Measurements from ENCODE around the gene COMP.

The COMP gene

DNA sequence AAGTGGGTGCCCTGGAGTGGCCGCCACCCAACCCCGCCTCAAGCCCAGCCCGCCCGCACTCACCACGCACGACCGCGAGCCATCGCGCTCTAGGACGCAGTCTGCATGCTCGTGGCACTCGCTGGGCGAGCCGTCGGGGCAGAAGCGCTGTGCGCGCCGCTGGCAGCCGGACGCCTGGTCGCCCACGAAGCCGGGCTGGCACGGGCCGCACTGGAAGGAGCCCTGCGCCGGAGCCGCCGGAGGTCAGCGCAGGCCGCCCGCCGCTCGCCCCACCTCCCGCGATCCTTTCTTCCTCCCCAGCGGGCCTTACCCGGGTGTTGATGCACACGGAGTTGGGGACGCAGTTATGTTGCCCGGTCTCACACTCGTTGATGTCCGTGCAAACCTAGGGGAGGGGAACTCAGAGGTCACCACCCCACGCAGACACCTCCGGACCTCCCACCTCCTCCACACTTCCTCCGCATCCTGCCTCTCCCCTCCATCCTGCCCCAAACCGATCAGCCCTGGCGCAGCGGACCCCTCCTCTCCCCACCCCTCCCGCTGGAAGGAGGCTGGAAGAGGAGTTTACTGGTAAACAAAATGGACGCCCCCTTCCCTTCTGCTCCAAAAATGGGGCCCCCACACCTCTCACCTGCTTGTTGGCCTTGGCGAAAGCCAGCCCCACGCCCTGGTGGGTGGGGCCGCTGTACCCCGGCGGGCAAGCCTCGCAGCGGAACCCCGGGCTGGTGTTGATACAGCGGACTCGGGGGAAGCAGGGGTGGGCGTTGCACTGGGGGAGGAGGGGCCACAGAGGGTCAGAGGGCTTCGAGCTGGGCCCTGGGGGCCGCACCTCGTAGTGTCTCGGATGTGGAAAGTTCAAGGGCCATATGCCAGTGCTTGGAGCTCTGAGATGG is 2.3 kb downstream of the COMP start:
- no peak for DNase-seq (ENCODE audit: low read depth)
- no peak overlapping the region for H3K4me3 ChIP-seq (ENCODE audit: low read depth, low read length)

DNA sequence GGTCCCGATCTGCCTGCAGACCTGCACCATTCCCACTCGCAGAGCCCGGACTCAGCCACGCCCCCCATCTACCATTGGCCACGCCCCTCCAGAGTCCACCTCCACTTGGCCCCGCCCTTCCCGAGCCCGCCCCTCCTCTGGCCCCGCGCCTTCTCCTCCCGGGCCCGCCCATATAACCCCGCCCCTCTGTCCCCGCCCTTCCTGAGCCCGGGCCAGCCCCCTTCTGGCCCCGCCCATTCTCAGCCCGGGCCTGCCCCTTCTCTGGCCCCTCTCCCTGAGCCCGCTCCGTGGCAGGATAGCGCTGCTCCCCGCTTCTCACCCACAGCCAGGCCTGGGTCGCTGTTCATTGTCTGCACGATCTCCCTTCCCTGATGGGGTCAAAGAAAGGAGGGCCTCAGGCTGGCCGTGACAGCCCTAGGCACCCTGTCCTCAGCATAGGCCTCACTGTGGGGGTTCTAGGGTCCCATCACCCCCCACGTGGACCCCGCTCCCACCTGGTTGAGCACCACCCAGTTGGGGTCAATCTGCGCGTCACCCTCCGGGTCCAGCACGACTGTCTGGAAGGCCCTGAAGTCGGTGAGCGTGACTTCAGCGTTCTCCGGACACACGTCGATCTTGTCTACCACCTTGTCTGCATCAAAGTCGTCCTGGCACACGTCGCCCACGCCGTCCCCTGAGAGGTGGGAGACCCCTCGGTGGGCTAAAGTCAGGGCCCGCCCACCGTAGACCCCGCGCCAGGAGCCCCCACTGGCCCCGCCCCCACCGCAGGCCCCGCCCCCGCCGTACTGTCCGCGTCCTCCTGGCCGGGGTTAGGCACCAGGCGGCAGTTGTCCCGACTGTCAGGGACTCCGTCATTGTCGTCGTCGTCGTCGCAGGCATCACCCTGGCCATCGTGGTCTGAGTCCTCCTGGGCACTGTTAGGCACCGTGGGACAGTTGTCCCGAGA is 5.7 kb downstream of the COMP start:
- peak overlapping the region; percentile 15 for H3K4me3 ChIP-seq (ENCODE audit: low read depth, low read length)

GRCh38 chr19:18784786-18785120 is 6.4 kb downstream of the COMP start:
- no peak overlapping the region for H3K4me3 ChIP-seq (ENCODE audit: low read depth, low read length)
- DNase-seq (ENCODE audit: low read depth): no peak

More for the DNA sequence above, 5.7 kb downstream of the COMP start:
- no peak for DNase-seq (ENCODE audit: low read depth)

- DNase-seq (ENCODE audit: low read depth): no peak
- no peak overlapping the region for H3K4me3 ChIP-seq (ENCODE audit: low read depth, low read length)
Measured at GRCh38 chr19:18783958-18784785, 6.9 kb downstream of the COMP start.

DNA sequence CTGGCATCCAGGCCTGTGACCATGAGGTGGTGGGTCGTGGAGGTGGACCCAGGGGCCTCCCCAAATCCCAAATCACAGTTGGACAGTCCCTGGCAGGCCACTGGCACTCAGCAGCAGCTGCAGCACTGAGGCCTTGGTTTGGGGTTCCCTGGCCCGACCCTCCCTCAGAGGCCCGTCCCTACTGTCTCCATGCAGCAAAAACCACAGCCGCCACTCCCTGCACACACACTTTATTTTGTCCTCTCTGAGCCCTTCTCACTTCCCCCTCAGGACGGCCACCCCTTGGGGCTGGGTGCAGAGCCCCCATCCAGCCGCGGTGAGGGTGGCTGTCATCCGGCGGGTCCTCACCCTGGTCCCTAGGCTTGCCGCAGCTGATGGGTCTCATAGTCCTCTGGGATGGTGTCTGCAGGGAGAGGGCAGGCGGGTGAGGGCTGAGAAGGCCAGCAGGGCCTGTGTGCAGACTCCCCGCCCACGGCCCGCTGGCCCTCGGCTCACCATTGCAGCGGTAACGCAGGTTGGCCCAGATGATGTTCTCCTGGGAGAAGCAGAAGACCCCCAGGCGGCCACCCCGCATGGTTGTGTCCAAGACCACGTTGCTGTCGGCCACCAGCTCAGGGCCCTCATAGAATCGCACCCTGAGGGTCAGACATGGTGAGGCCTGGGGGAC is 8.4 kb downstream of the COMP start:
- no peak overlapping the region for H3K4me3 ChIP-seq (ENCODE audit: low read depth, low read length)
- no peak for DNase-seq (ENCODE audit: low read depth)

DNA sequence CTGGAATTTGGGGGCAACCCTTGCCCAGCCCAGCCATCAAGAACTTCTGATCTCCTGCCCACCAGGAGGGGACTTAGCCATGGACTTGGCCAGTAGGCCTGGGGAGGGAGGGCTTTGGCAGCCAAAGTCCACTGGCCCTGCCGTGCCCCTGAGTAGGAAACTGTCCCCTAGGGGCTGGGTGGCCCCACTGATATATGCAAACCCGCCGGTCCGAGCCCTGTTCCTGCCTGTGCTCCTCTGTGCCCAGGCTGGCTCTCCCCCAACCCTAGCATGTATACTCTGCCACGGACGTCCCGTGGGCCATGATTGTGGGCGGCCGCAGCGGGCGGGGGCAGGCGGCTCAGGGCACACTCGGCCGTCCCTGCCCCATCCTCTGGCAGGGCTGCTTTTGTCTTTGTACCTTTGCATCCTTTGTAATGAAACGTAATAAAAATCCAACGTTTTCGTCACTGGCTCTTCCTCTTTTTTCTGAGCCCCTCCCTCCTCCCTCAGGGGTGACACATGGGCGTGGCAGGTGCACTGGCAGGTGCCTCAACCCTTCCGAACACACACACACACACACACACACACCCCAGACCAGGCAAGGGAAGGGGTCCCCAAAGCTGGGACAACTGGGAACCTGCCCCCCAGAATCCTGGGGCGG is 9.1 kb downstream of the COMP start:
- no peak overlapping the region for H3K4me3 ChIP-seq (ENCODE audit: low read depth, low read length)
- no peak for DNase-seq (ENCODE audit: low read depth)

DNA sequence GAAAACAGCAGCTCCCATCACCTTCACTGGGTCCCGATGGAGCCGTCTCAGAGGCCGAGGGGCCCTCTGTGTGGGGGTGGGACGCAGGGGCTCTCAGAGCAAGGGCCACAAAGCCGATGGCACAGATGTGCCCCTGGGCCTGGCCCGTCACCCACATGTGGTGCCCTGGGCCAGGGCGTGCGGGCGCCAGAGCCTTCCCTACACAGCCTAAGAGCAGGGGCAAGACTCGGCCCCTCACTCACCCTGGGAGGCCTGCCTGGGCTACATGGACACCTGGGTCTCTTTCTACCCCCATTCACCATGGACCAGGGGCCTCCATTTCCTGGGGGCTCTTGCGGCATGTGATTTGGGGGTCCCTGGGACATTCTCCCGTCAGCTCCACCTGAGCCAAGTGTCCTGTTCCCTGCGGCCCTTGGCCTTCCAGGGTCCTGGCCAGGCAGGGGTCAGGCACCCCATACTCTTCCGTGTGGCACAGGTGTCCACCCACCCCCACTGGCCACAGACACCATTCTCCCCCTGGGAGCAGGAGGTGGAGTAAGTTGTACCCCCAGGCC is 10.0 kb downstream of the COMP start:
- no peak for DNase-seq (ENCODE audit: low read depth)
- no peak overlapping the region for H3K4me3 ChIP-seq (ENCODE audit: low read depth, low read length)

DNA sequence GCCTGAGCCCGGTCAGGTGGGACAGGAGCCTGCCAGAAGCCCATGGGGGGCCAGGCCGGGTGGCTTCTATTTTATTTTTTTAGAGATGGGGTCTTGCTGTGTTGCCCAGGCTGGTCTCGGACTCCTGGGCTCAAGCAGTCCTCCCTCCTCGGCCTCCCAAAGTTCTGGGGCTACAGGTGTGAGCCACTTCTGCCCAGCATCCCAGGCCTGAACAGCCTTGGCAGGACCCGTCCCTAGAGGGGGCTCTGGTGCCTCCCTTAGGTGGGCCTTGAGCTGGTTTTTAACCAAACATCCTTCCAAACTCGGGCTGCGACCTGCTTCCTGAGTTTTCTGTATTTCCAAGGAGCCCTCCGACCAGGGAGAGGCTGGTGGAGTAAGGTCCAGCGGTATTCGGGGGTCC is 10.5 kb downstream of the COMP start:
- DNase-seq (ENCODE audit: low read depth): no peak
- no peak overlapping the region for H3K4me3 ChIP-seq (ENCODE audit: low read depth, low read length)

DNA sequence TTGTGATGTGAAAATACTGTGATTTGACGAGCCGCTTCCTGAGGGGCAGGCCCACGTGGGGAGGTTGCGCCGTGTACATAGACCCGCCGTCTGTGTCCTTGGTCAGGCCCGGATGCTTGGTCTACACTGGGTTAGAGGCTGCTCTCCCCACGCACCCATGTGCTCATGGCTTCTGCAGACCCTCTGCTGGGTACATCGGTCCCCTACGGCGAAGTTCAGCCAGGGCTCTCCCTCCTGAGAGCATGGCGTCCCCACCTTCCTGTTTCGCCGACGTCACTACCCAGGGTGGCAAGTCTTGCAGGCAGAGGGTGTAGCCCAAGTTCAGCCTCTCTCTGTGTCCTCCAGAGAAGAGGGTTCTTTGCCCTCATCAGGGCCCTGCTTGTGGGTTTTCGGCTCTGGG is 11.0 kb downstream of the COMP start:
- DNase-seq (ENCODE audit: low read depth): no peak
- no peak overlapping the region for H3K4me3 ChIP-seq (ENCODE audit: low read depth, low read length)

- no peak overlapping the region for H3K4me3 ChIP-seq (ENCODE audit: low read depth, low read length)
- no peak for DNase-seq (ENCODE audit: low read depth)
Measured at GRCh38 chr19:18778826-18779495, 12.1 kb downstream of the COMP start.

GRCh38 chr19:18778076-18778389 is 13.1 kb downstream of the COMP start:
- H3K4me3 ChIP-seq (ENCODE audit: low read depth, low read length): no peak overlapping the region

GRCh38 chr19:18777301-18778075 is 13.6 kb downstream of the COMP start:
- no peak for DNase-seq (ENCODE audit: low read depth)
- no peak overlapping the region for H3K4me3 ChIP-seq (ENCODE audit: low read depth, low read length)

More at GRCh38 chr19:18778076-18778389, 13.1 kb downstream of the COMP start:
- no peak for DNase-seq (ENCODE audit: low read depth)

- DNase-seq (ENCODE audit: low read depth): no peak
- no peak overlapping the region for H3K4me3 ChIP-seq (ENCODE audit: low read depth, low read length)
Measured at GRCh38 chr19:18776736-18777135, 14.4 kb downstream of the COMP start.

GRCh38 chr19:18776288-18776594 is 14.9 kb downstream of the COMP start:
- DNase-seq (ENCODE audit: low read depth): no peak
- no peak overlapping the region for H3K4me3 ChIP-seq (ENCODE audit: low read depth, low read length)

- DNase-seq (ENCODE audit: low read depth): no peak
- H3K4me3 ChIP-seq (ENCODE audit: low read depth, low read length): no peak overlapping the region
Measured at GRCh38 chr19:18775586-18776287, 15.4 kb downstream of the COMP start.

DNA sequence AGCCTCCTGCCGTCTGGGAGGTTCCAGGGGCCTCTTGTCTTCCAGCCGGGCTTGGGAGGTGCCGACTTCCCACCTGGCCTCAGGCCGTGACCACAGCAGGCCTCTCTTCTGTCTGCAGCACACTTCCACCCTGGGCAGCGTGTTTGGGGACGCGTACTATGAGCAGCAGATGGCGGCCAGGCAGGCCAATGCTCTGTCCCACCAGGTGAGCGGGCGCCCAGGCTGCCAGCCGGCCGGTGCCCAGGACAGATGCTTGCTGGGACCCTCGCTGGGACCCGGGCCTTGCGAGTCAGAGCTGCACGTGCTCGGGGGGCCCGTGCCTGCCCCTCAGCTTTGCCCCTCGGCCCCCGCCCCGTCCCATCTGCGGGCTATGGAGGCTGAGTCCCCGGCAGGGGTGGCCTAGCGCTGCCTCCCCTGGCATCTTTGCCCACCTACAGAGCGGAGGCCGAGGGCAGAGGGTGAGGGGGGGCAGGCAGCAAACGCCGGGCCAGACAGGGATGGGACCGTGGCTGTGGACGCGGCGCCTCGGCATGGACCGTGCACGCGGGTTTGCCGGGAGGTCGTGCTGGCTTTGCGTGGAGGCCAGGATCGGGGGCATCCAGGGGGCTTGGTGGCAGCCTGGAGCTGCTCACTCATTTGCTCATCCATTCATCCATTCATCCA is 16.2 kb downstream of the COMP start:
- no peak overlapping the region for H3K4me3 ChIP-seq (ENCODE audit: low read depth, low read length)

More for the DNA sequence above, 16.2 kb downstream of the COMP start:
- DNase-seq (ENCODE audit: low read depth): no peak

Measured in skeletal muscle cell (primary cell).